ENCODE measurements around the gene AFF2.

- TF ChIP-seq POLR2A (IDR thresholded peaks at IDR 0.05; ENCODE audit: low read length) (no peak), GATA1 (IDR thresholded peaks at IDR 0.05; ENCODE audit: low read depth, low read length) (no peak)
These were observed 365.1 kb downstream of the AFF2 start for GRCh38 chrX:148865277-148866210.

All from erythroblast (primary cell).